Fibroblast of the aortic adventitia (primary cell): ENCODE measurements around the gene STARD5. TPM values are rescaled to one million over a fixed set of nuclear protein-coding genes. Genes with fewer than 3 reads are reported as not detected.
A peak's percentile ranks its signal among the peaks of the same experiment; 100 is the strongest.

Experiments used
- DNase-seq: peaks from one replicate; pipeline ENCODE4 v3.0.0-alpha.2; 2010; ENCODE audit warnings: low read depth
- H3K4me3 ChIP-seq: 2 replicates; pipeline ENCODE4 v1.5.1; 2011; ENCODE audit warnings: low read depth, mild to moderate bottlenecking, control low read depth, low read length, moderate library complexity
- CTCF ChIP-seq: IDR thresholded peaks from 2 replicates; pipeline ENCODE4 v1.5.1; 2011; ENCODE audit warnings: mild to moderate bottlenecking, low read length, control low read depth, inconsistent platforms; ENCODE audit not compliant: insufficient read depth
- total RNA-seq: library from RNA; depleted of rRNA; stranded (reverse); fragments of >200 nt; gene quantifications from 2 replicates; pipeline ENCODE4 v1.2.3, GENCODE V29; 2012; ENCODE audit warnings: low replicate concordance

The STARD5 gene
- total RNA-seq = 6.1 and 8.8 TPM in 2 replicates

- DNase-seq = peak; percentile 94
- TF ChIP-seq CTCF = no peak
- peak within 1 kb of the TSS; percentile 93 for H3K4me3 ChIP-seq
Measured at GRCh38 chr15:81323944-81324881, at the start of gene STARD5. STARD5 (minus strand) TSS chr15:81324141; CDS start chr15:81324099, 42 bp downstream.

- H3K4me3 ChIP-seq = no peak overlapping the region
- DNase-seq = no peak
- no peak for TF ChIP-seq CTCF
Measured at GRCh38 chr15:81373176-81373575, 49.2 kb upstream of the STARD5 start.

- no peak for TF ChIP-seq CTCF
- no peak overlapping the region for H3K4me3 ChIP-seq
- DNase-seq = no peak
Measured at GRCh38 chr15:81372575-81372974, 48.6 kb upstream of the STARD5 start.

GRCh38 chr15:81363718-81364500 lies 40.0 kb upstream of the STARD5 start:
- DNase-seq = peak; percentile 43
- no peak overlapping the region for H3K4me3 ChIP-seq
- TF ChIP-seq CTCF = no peak

- DNase-seq = peak; percentile 32
- TF ChIP-seq CTCF = no peak
- no peak overlapping the region for H3K4me3 ChIP-seq
Measured at GRCh38 chr15:81363276-81363675, 39.3 kb upstream of the STARD5 start.

GRCh38 chr15:81362790-81363189 lies 38.8 kb upstream of the STARD5 start:
- peak; percentile 7 for DNase-seq
- H3K4me3 ChIP-seq = no peak overlapping the region
- no peak for TF ChIP-seq CTCF
